ENCODE results near the gene PSMD10. TPM values are rescaled to one million over a fixed set of nuclear protein-coding genes. Genes with fewer than 3 reads are reported as not detected.

Gene PSMD10
- polyA plus RNA-seq (2013, experiment 1 of 2; ENCODE audit: insufficient read length): 54.8 TPM
- polyA plus RNA-seq (2013, experiment 2 of 2; ENCODE audit: insufficient read length): 54.9 TPM

- DNase-seq: peak; percentile 94
Observed at GRCh38 chrX:108091264-108091877, at the start of gene PSMD10, which contains the start of gene ATG4A. Gene PSMD10, minus strand, starts transcription at chrX:108091542. Its CDS starts 22 bp downstream, at chrX:108091520. Gene ATG4A, plus strand, starts transcription at chrX:108091778. Its CDS starts 49 bp downstream, at chrX:108091827.

- DNase-seq: no peak
Observed at GRCh38 chrX:108138814-108139702, 47.7 kb upstream of the PSMD10 start.

DNA sequence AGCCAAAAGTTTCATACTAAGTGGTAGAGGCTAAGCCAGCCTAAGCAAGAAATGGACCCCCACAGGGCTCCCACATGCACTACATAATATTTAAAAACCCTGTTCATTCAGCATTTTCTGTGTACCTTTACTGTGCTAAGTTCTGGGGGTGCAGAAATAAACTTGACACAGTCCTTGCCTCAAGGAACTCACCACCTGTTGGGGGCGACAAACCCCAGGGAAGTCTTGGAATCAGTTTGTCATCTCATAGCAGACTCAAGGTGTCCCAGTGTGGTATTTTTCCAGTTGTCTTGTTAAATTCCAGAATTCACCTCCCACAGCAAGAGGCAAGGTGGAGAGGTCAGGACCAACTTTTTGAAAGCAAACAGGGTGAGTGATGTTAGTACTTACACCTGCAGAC is 43.4 kb upstream of the PSMD10 start:
- DNase-seq: no peak

DNA sequence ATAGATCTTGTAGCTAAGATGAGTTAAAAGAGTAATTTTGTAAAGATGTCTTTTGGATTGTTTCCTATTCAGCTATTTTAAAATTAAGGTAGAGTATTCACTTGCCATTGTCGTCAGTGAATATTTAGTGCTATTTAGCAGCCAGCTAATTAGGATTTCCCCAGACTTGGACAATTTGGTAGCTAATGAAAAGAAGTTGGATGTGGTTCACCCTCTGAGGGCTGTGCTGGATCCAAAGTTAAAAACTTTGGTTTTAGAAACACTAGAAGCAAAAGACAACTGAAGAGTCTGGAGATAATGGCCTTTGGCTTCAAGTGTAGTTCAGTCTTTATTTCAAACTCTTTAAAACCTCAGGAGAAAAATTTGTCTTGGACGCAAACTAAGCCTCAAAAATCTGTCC is 41.5 kb upstream of the PSMD10 start:
- DNase-seq: no peak

GRCh38 chrX:108132034-108132433 is 40.7 kb upstream of the PSMD10 start:
- DNase-seq: no peak

DNA sequence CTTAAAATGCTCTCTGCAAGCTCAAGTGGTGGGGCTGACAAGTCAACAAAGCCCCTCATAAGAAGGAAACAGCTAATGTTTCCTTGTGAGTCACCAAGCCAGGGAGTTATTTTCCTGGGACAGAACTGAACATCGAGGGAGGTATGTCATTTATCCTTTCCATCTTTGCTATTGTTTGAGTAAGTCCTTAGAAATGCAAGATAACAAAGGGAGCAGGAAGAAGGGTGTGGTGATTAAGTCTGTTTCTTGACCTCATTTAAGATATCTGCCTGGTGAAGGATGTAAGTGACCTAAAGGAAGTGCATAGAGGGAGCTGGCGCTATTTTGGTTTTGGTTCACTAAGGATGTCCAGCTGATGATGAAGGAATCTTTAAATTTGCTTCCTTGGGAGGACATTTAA is 40.1 kb upstream of the PSMD10 start:
- peak; percentile 10 for DNase-seq

- no peak for DNase-seq
Observed at GRCh38 chrX:108130889-108131288, 39.5 kb upstream of the PSMD10 start.

GRCh38 chrX:108127152-108127551 is 35.8 kb upstream of the PSMD10 start:
- no peak for DNase-seq

- DNase-seq: no peak
Observed at GRCh38 chrX:108126661-108127060, 35.3 kb upstream of the PSMD10 start.

- DNase-seq: no peak
Observed at GRCh38 chrX:108123591-108124366, 32.4 kb upstream of the PSMD10 start.

GRCh38 chrX:108122748-108123147 is 31.4 kb upstream of the PSMD10 start:
- peak; percentile 62 for DNase-seq

DNA sequence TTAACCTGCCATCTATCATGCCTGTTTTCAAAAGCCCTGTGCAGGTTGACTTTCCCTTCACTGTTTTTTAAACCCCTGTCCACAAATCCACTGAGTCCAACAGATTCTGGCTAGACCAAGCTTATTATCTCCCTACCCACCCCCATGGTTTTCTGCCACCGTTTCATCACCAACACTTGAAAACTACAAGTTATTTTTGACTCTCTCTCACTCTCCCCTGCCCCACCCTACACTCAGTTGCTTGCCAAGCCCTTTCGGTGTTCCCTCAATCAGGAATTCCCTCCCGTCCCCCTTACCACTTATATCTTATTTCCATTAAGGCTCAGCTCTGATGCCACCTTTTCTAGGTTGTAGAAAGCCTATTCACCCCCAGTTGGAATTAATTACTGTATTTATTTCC is 29.9 kb upstream of the PSMD10 start:
- no peak for DNase-seq

- no peak for DNase-seq
Observed at GRCh38 chrX:108117988-108118387, 26.6 kb upstream of the PSMD10 start.

GRCh38 chrX:108114541-108114940 is 23.2 kb upstream of the PSMD10 start:
- no peak for DNase-seq

GRCh38 chrX:108105473-108105872 is 14.1 kb upstream of the PSMD10 start:
- no peak for DNase-seq

GRCh38 chrX:108097380-108097779 is 6.0 kb upstream of the PSMD10 start:
- DNase-seq: peak; percentile 28

DNA sequence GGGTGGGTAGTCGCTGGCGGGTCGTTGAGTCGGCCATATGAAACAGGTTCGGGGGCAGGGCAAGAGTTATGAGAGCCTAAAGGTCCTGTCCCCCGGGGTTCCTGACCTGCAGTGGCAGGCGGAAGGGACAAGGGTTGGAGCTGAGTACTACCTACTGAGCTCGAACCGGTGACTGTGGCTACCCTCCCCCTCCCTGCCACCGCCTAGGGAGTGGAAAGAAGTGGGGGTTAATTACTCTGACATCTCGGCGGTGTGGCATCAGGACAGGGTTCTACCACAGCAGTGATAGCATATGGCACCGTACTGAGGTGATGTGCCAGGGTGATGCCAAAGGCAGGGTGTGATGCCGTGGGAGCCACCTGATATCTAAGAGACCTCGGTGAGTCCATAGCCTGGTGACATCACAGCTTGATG is 543 bp upstream of the PSMD10 start:
- DNase-seq: no peak

DNA sequence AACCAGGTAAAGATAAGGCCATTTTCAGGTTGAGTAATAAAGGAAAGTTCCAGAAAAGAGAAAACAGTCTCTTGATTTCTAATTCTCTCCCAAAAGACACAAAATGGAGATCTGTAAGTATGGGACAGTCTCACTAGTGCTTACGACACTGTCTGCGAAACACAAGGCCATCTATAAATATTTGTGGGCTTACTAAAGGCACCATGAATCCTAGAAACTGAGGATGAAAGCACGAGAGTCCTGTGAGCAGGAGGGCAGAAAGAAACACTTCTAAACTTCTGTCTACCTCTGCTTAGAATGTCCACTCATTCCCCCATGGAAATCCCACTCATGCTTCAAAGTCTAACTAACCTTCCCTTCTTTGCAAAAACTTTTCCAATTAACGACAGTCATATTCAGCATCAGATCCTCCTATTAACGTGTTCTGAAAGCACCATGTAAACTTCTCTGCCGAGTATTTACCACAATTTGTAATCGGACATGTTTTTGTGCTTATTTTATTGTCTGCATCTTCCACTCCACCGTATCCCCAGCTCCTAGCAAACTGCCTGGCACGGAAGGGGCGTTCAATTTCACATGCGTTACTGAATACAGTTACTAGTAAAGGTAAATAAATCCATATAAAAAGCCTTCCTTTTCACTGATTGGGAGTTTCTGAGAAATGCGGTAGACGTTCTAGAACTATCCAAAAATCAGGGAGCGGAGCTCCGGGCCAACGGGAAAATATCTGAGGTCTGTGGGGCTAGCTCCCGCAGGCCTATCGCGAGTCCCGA is 665 bp downstream of the PSMD10 start:
- peak; percentile 31 for DNase-seq

GRCh38 chrX:108088511-108088910 is 2.8 kb downstream of the PSMD10 start:
- no peak for DNase-seq

DNA sequence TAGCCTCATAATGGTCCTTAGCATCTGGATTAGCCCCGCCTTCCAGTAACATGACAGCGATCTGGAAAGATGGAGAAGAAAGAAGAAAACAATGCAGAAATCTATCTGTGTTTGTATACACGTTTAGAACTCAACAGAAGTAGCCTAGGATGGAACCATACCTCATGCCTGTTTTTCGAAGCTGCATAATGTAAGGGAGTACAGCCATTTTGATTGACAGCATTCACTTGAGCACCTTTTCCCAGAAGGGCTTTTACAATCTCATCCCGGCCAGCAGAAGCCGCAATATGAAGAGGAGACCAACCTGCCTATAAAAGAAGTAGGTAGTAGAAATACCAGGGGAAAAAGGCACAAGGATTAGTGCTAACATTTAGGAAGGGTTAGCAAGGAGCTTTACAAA is 3.5 kb downstream of the PSMD10 start:
- no peak for DNase-seq

- DNase-seq: no peak
Observed at GRCh38 chrX:108081110-108081509, 10.2 kb downstream of the PSMD10 start.

- peak; percentile 24 for DNase-seq
Observed at GRCh38 chrX:108072746-108073145, 18.6 kb downstream of the PSMD10 start.

Data from fibroblast of skin of abdomen (primary cell).